Measurements from ENCODE around the gene B4GALT5.

Gene B4GALT5

DNA sequence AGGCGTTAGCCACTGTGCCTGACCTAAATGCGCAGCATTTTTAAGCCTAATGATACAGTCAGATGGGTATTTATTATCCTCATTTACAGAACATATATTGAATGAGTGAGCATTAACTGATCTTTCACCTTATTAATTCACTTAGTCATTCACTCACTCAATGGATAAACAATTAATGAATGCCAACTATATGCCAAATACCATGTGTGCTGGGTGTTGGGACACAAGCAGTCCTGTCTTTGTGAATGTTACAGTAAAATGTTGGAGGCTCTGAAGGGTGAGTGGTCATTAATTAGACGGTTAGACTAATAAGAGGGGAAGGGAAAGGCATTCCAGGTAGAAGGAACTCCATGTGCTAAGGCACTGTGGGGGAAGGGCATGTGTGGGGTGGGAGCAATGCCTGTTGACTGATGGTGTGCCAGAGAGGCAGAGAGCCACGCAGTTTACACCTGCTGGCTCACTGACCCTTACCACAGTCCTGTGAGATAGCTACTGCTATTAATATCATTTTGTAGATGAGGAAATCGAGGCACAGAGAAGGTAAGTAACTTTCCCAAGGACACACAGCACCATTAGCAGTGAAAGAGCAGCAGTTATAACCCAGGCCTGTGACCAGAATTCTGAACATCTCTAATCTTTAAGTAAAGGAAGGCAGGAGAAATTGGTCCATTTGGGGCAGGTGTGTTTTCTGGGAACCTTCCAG lies 38.7 kb upstream of the B4GALT5 start:
- no peaks in the 10 kb centered on the region for H3K27me3 ChIP-seq (ENCODE audit: control insufficient read depth in 5 of 5, insufficient read depth in 4 of 5, low read length in 5 of 5)
- no peaks in the 10 kb centered on the region for H3K36me3 ChIP-seq (ENCODE audit: control insufficient read depth in 5 of 5, insufficient read depth in 5 of 5, low read length in 5 of 5)
- H3K4me3 ChIP-seq (ENCODE audit: low read depth in 1 of 5, low read length in 5 of 5), result no peak overlapping the region
- H3K9me3 ChIP-seq (ENCODE audit: control insufficient read depth in 5 of 5, low read length in 5 of 5), result no peaks in the 10 kb centered on the region
- H3K4me1 ChIP-seq (ENCODE audit: control insufficient read depth in 5 of 5, insufficient read depth in 5 of 5, low read length in 5 of 5), result peaks cover 9 to 40% (median 37%) of the 10 kb centered on the region in 5 donors
- no peak overlapping the region for H3K27ac ChIP-seq (ENCODE audit: low read depth, low read length)
- no peak overlapping the region for H3K9ac ChIP-seq (ENCODE audit: low read length in 5 of 5)

DNA sequence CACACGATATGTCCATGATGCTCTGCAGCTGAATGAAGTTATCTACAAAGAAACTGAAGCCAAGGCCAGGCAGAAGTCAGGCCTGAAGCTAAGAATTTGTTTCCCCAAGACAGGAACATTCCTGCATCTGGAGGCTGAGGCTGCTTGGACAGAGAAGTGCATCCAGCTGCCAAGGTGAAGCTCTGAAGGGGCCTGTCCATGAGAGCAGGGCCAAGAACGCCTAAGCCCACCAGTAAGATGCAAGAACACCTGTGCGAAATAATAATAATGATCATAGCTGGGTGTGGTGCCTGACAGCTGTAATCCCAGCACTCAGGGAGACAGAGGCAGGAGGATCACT lies 37.7 kb upstream of the B4GALT5 start:
- no peak overlapping the region for H3K4me3 ChIP-seq (ENCODE audit: low read depth in 1 of 5, low read length in 5 of 5)
- no peak overlapping the region for H3K9ac ChIP-seq (ENCODE audit: low read length in 5 of 5)
- peaks cover 9 to 41% (median 38%) of the 10 kb centered on the region in 5 donors for H3K4me1 ChIP-seq (ENCODE audit: control insufficient read depth in 5 of 5, insufficient read depth in 5 of 5, low read length in 5 of 5)
- H3K9me3 ChIP-seq (ENCODE audit: control insufficient read depth in 5 of 5, low read length in 5 of 5), result no peaks in the 10 kb centered on the region
- H3K27me3 ChIP-seq (ENCODE audit: control insufficient read depth in 5 of 5, insufficient read depth in 4 of 5, low read length in 5 of 5), result no peaks in the 10 kb centered on the region
- peak overlapping the region; percentile 73 for H3K27ac ChIP-seq (ENCODE audit: low read depth, low read length)
- no peaks in the 10 kb centered on the region for H3K36me3 ChIP-seq (ENCODE audit: control insufficient read depth in 5 of 5, insufficient read depth in 5 of 5, low read length in 5 of 5)

DNA sequence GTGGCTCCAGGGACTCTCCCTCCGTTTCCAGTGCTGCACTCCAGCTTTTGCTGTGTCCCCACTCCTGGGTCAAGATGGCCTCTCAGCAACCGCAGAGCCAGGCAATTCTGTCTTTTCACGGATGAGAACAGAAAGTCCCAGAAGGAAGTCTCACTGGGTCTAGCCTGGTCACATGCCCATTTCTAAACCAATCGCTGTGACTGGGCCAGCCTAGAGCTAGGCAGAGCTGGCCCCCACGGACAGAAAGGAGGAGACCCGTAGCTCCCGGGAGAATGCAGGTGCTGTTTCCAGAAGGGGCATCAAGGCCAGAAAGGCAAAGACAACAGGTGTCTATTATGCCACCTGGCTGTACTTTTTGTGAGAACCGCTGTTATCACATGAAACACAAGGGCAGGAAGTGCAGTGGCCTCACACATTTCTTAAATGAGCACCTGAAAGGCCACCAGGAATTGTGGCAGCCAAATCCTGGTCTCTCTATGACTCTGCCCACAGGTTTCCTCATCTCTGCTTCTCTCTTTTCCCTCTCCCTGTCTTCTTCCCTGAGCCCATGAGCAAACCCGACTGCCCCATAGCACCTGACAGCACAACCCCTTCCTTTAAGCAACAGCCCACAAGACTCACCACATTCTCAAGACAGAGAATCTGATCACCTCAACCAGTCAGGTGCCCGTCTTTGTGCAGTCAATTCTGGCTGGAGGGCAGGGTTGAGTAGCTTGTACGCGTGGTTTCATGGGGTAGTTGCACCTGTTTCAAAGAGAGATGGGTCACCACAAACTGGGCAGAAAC lies 37.1 kb upstream of the B4GALT5 start:
- no peaks in the 10 kb centered on the region for H3K9me3 ChIP-seq (ENCODE audit: control insufficient read depth in 5 of 5, low read length in 5 of 5)
- H3K27ac ChIP-seq (ENCODE audit: low read depth, low read length), result peak overlapping the region; percentile 73
- no peaks in the 10 kb centered on the region for H3K27me3 ChIP-seq (ENCODE audit: control insufficient read depth in 5 of 5, insufficient read depth in 4 of 5, low read length in 5 of 5)
- no peak overlapping the region for H3K9ac ChIP-seq (ENCODE audit: low read length in 5 of 5)
- H3K4me1 ChIP-seq (ENCODE audit: control insufficient read depth in 5 of 5, insufficient read depth in 5 of 5, low read length in 5 of 5), result peaks cover 9 to 39% (median 37%) of the 10 kb centered on the region in 5 donors
- peak overlapping the region in 2 of 5 donors; percentile 0 to 28 for H3K4me3 ChIP-seq (ENCODE audit: low read depth in 1 of 5, low read length in 5 of 5)
- no peaks in the 10 kb centered on the region for H3K36me3 ChIP-seq (ENCODE audit: control insufficient read depth in 5 of 5, insufficient read depth in 5 of 5, low read length in 5 of 5)

DNA sequence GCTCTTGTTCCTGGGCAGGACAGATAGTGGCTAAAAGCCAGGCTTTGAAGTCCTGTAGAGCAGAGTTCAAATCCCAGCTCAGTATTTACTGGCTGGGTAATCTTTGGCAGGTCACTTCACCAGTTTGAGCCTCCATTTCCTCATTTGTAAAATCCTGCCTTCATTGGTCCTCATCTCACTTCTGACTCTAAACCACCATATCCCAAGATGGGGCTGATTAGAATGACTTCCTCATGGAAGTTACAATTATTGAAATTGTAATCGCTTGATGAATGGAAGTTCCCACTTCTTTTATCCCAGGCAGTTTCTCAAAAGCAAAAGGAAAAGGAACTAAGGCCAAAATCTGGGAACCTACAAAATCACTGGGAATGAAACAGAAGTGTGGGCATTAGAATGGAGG lies 35.9 kb upstream of the B4GALT5 start:
- Histone ChIP-seq H3K4me1 (ENCODE audit: control insufficient read depth in 5 of 5, insufficient read depth in 5 of 5, low read length in 5 of 5) (peaks cover 9 to 39% (median 37%) of the 10 kb centered on the region in 5 donors), H3K36me3 (ENCODE audit: control insufficient read depth in 5 of 5, insufficient read depth in 5 of 5, low read length in 5 of 5) (no peaks in the 10 kb centered on the region), H3K27ac (ENCODE audit: low read depth, low read length) (peak overlapping the region; percentile 73), H3K9ac (ENCODE audit: low read length in 5 of 5) (no peak overlapping the region), H3K4me3 (ENCODE audit: low read depth in 1 of 5, low read length in 5 of 5) (no peak overlapping the region), H3K9me3 (ENCODE audit: control insufficient read depth in 5 of 5, low read length in 5 of 5) (no peaks in the 10 kb centered on the region), H3K27me3 (ENCODE audit: control insufficient read depth in 5 of 5, insufficient read depth in 4 of 5, low read length in 5 of 5) (no peaks in the 10 kb centered on the region)

DNA sequence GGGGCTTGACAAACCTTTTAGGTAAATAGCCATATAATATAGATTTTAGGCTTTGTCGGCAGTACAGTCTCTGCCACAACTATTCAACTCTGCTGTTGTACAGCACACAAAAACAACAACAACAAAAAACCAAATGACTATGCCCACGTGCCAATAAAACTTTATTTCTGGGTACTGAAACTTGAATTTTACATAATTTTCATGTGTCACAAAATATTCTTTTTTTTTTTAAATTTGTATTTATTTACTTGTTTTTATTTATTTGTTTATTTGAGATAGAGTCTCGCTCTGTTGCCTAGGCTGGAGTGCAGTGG lies 34.8 kb upstream of the B4GALT5 start:
- no peaks in the 10 kb centered on the region for H3K36me3 ChIP-seq (ENCODE audit: control insufficient read depth in 5 of 5, insufficient read depth in 5 of 5, low read length in 5 of 5)
- H3K27me3 ChIP-seq (ENCODE audit: control insufficient read depth in 5 of 5, insufficient read depth in 4 of 5, low read length in 5 of 5), result no peaks in the 10 kb centered on the region
- H3K9ac ChIP-seq (ENCODE audit: low read length in 5 of 5), result peak overlapping the region in 3 of 5 donors; percentile 23 to 87 (median 35)
- H3K4me1 ChIP-seq (ENCODE audit: control insufficient read depth in 5 of 5, insufficient read depth in 5 of 5, low read length in 5 of 5), result peaks cover 9 to 39% (median 37%) of the 10 kb centered on the region in 5 donors
- no peak overlapping the region for H3K4me3 ChIP-seq (ENCODE audit: low read depth in 1 of 5, low read length in 5 of 5)
- no peaks in the 10 kb centered on the region for H3K9me3 ChIP-seq (ENCODE audit: control insufficient read depth in 5 of 5, low read length in 5 of 5)
- H3K27ac ChIP-seq (ENCODE audit: low read depth, low read length), result peak overlapping the region; percentile 97

DNA sequence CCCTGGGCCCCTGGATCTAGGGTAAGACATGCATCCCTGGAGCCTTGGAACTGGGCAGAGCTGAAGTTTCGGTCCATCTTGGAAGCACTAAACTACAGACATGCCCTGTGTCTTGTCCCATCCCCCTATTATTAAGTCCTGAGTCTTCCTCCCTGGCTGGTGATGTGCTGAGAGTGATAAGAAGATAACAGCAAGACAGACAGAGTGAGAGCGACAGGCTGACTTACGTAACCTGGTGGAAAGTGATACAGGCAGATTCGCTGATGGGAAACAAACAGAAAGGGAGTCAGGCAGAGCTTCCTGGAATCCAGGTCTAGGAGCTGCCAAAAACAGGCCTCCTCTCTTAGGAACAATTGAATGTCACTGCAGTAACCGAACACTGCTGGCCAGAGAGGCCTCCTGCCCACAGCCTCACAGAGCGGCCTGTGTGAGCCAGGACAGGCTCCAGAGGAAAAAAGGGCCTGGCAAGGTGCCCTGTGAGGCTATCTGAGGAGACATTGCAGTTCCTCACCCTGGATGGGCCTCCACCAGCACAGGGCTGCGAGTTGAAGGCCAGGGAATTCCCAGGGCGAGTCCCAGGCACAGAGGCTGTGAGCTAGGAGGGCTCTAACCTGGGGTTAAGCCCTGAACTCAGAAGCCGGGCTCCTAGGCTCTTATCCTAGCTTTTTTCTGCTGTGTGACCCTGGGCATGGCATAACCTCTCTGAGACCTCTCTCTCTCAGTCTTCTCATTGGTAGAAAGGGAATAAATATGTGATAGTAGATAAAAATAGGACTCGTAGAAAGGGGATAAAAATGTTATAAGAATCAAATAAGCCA lies 34.2 kb upstream of the B4GALT5 start:
- Histone ChIP-seq H3K36me3 (ENCODE audit: control insufficient read depth in 5 of 5, insufficient read depth in 5 of 5, low read length in 5 of 5) (no peaks in the 10 kb centered on the region), H3K4me3 (ENCODE audit: low read depth in 1 of 5, low read length in 5 of 5) (no peak overlapping the region), H3K27me3 (ENCODE audit: control insufficient read depth in 5 of 5, insufficient read depth in 4 of 5, low read length in 5 of 5) (no peaks in the 10 kb centered on the region), H3K27ac (ENCODE audit: low read depth, low read length) (peak overlapping the region; percentile 97), H3K4me1 (ENCODE audit: control insufficient read depth in 5 of 5, insufficient read depth in 5 of 5, low read length in 5 of 5) (peaks cover 9 to 39% (median 37%) of the 10 kb centered on the region in 5 donors), H3K9me3 (ENCODE audit: control insufficient read depth in 5 of 5, low read length in 5 of 5) (no peaks in the 10 kb centered on the region), H3K9ac (ENCODE audit: low read length in 5 of 5) (peak overlapping the region; percentile 23 to 87 (median 73))

DNA sequence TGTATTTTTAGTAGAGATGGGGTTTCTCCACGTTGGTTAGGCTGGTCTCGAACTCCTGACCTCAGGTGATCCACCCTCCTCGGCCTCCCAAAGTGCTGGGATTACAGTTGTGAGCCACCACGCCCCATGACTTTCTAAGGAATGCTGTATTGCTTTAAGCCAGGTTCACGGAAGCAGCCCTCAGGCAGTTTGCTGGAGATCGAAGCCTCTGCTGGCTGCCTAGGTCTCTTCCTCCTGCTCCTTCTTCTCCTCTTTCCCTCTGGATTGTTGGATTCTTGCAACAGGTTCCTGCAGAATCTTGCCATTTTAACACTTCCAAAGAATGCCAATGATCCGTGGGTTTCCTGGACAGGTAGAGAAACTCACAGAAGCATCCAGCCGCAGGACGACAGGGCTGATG lies 29.3 kb upstream of the B4GALT5 start:
- Histone ChIP-seq H3K27ac (ENCODE audit: low read depth, low read length) (no peak overlapping the region), H3K27me3 (ENCODE audit: control insufficient read depth in 5 of 5, insufficient read depth in 4 of 5, low read length in 5 of 5) (no peaks in the 10 kb centered on the region), H3K4me3 (ENCODE audit: low read depth in 1 of 5, low read length in 5 of 5) (no peak overlapping the region)

DNA sequence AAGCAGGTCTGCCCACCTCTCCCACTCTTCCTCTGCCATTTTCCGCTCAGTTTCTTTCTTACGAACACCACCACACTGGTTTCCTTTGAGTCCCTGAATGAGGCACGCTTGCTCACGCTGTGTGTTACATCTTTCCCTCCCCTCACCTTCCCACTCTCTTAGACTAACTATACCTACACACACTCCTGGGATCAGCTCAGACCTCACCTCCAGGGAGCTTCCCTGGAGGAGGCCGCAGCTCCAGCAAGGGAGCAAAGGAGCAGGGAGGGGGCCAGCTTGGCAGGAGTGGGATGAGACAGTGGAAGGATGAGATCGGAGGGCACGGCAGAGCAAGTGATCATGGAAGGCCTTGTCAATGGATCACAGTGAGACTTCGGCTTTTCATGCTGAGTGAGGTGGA lies 28.3 kb upstream of the B4GALT5 start:
- H3K9ac ChIP-seq (ENCODE audit: low read length in 5 of 5), result no peak overlapping the region
- H3K27ac ChIP-seq (ENCODE audit: low read depth, low read length), result no peak overlapping the region
- H3K36me3 ChIP-seq (ENCODE audit: control insufficient read depth in 5 of 5, insufficient read depth in 5 of 5, low read length in 5 of 5), result no peaks in the 10 kb centered on the region
- H3K9me3 ChIP-seq (ENCODE audit: control insufficient read depth in 5 of 5, low read length in 5 of 5), result no peaks in the 10 kb centered on the region
- H3K4me1 ChIP-seq (ENCODE audit: control insufficient read depth in 5 of 5, insufficient read depth in 5 of 5, low read length in 5 of 5), result peaks cover 1 to 14% (median 11%) of the 10 kb centered on the region in 5 donors
- H3K27me3 ChIP-seq (ENCODE audit: control insufficient read depth in 5 of 5, insufficient read depth in 4 of 5, low read length in 5 of 5), result no peaks in the 10 kb centered on the region
- H3K4me3 ChIP-seq (ENCODE audit: low read depth in 1 of 5, low read length in 5 of 5), result no peak overlapping the region

More for the DNA sequence above, 29.3 kb upstream of the B4GALT5 start:
- H3K4me1 ChIP-seq (ENCODE audit: control insufficient read depth in 5 of 5, insufficient read depth in 5 of 5, low read length in 5 of 5), result peaks cover 7 to 22% (median 17%) of the 10 kb centered on the region in 5 donors
- no peak overlapping the region for H3K9ac ChIP-seq (ENCODE audit: low read length in 5 of 5)
- no peaks in the 10 kb centered on the region for H3K9me3 ChIP-seq (ENCODE audit: control insufficient read depth in 5 of 5, low read length in 5 of 5)
- no peaks in the 10 kb centered on the region for H3K36me3 ChIP-seq (ENCODE audit: control insufficient read depth in 5 of 5, insufficient read depth in 5 of 5, low read length in 5 of 5)

DNA sequence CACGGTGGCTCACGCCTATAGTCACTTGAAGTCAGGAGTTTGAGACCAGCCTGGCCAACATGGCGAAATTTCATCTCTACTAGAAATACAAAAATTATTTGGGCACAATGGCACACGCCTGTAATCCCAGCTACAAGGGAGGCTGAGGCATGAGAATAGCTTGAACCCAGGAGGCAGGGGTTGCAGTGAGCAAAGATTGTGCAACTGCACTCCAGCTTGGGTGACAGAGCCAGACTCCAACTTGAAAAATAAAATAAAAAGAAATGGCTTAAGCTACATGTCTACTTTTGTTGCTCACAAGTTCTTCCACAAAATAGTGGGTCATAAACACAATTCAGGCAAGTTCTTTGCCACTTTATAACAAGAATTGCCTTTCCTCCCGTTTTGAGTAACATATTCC lies 27.1 kb upstream of the B4GALT5 start:
- H3K27ac ChIP-seq (ENCODE audit: low read depth, low read length), result no peak overlapping the region
- H3K4me1 ChIP-seq (ENCODE audit: control insufficient read depth in 5 of 5, insufficient read depth in 5 of 5, low read length in 5 of 5), result peaks cover 1 to 14% (median 11%) of the 10 kb centered on the region in 5 donors
- no peak overlapping the region for H3K4me3 ChIP-seq (ENCODE audit: low read depth in 1 of 5, low read length in 5 of 5)
- H3K36me3 ChIP-seq (ENCODE audit: control insufficient read depth in 5 of 5, insufficient read depth in 5 of 5, low read length in 5 of 5), result no peaks in the 10 kb centered on the region
- no peaks in the 10 kb centered on the region for H3K9me3 ChIP-seq (ENCODE audit: control insufficient read depth in 5 of 5, low read length in 5 of 5)
- H3K27me3 ChIP-seq (ENCODE audit: control insufficient read depth in 5 of 5, insufficient read depth in 4 of 5, low read length in 5 of 5), result no peaks in the 10 kb centered on the region
- no peak overlapping the region for H3K9ac ChIP-seq (ENCODE audit: low read length in 5 of 5)

DNA sequence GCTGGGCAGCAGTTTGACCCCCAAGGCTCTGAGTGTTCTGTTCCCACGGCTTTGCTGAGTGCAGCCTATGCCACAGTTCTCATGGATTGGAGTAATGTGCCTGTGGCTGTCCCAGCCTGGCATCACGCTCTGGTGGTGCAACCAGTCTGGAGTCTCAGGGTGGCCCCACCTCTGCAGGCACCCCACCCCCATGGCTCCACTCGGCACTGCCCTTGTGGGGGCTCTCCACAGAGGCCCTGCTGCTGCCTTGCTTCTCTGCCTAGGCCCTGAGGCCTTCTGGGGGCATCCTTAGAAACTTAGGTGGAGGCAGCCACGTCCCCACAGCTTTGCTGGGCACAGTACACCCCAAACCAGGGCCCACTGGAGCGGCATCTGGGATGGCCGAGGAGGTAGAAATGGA lies 25.4 kb upstream of the B4GALT5 start:
- H3K4me3 ChIP-seq (ENCODE audit: low read depth in 1 of 5, low read length in 5 of 5), result no peak overlapping the region
- no peaks in the 10 kb centered on the region for H3K9me3 ChIP-seq (ENCODE audit: control insufficient read depth in 5 of 5, low read length in 5 of 5)
- no peaks in the 10 kb centered on the region for H3K27me3 ChIP-seq (ENCODE audit: control insufficient read depth in 5 of 5, insufficient read depth in 4 of 5, low read length in 5 of 5)
- no peak overlapping the region for H3K27ac ChIP-seq (ENCODE audit: low read depth, low read length)
- no peaks in the 10 kb centered on the region for H3K36me3 ChIP-seq (ENCODE audit: control insufficient read depth in 5 of 5, insufficient read depth in 5 of 5, low read length in 5 of 5)
- H3K9ac ChIP-seq (ENCODE audit: low read length in 5 of 5), result peak overlapping the region in 1 of 5 donors; percentile 13
- peaks cover 1 to 14% (median 11%) of the 10 kb centered on the region in 5 donors for H3K4me1 ChIP-seq (ENCODE audit: control insufficient read depth in 5 of 5, insufficient read depth in 5 of 5, low read length in 5 of 5)
